IPS DF 6.9 (cell line): ENCODE results near the gene DNAJC6.

Experiments
- DNase-seq: peaks from one replicate; pipeline ENCODE4 v3.0.0-alpha.2; 2013; ENCODE audit warnings: low read depth, low spot score
- H3K27ac ChIP-seq: one replicate; pipeline ENCODE4 v1.5.1; 2013; ENCODE audit warnings: low read length, control low read depth
- H3K27me3 ChIP-seq: 2 replicates; pipeline ENCODE4 v1.6.1; 2013; ENCODE audit warnings: mild to moderate bottlenecking, low read length; ENCODE audit not compliant: control insufficient read depth, insufficient read depth
- H3K36me3 ChIP-seq: 2 replicates; pipeline ENCODE4 v1.6.1; 2013; ENCODE audit warnings: low read length; ENCODE audit not compliant: control insufficient read depth, insufficient read depth
- H3K4me1 ChIP-seq: 2 replicates; pipeline ENCODE4 v1.6.1; 2013; ENCODE audit warnings: low read length; ENCODE audit not compliant: control insufficient read depth, insufficient read depth
- H3K4me3 ChIP-seq: 2 replicates; pipeline ENCODE4 v1.5.1; 2013; ENCODE audit warnings: mild to moderate bottlenecking, low read length
- H3K9me3 ChIP-seq: 2 replicates; pipeline ENCODE4 v1.6.1; 2013; ENCODE audit warnings: low read length, inconsistent platforms; ENCODE audit not compliant: control insufficient read depth, insufficient read depth
- WGBS: extraction: QIAGEN DNeasy Blood & Tissue Kit; methylation state at CpG from one replicate; pipeline ENCODE4 v1.1.7; 2013; ENCODE audit warnings: mixed read lengths, missing lambda C conversion rate; ENCODE audit not compliant: insufficient read length, insufficient coverage; 5-methylcytosine and 5-hydroxymethylcytosine counted together

Gene DNAJC6

DNA sequence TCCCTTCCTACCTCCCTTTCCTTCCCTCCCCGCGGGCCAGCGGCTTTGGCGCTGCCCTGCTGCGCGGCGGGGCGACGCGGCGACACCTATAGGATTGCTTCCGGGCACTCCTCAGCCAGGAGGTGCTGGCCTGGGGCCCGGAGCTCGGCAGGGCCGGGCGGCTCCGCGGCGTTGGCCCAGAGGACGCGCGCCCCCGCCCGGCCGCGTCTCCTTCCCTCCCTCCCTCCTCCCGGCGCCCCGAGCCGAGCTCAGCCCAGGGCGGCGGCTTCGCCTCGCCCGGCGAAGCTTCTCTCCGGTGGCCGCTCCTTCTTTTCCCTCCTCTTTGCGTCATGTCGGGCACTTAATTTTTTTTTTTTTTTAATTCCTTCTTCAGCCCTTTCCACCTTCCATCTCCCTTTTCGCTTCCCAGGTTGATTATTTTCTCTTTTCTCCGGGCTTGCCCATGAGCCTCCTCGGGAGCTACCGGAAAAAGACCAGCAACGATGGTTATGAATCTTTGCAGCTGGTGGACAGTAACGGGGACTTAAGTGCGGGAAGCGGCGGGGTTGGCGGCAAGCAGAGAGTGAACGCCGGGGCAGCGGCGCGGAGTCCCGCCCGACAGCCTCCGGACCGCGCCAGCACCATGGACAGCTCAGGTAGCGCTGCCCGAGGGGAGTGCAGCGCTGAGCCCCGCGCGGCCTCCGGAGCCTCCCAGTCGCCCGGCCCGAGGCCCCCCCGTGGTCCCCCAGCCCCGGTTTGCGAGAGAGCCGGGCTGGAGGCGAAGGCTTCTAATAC lies at the start of gene DNAJC6:
Gene DNAJC6 (plus strand): TSS at position 240 of the 774 bp plus-strand sequence. CDS start 203 bp downstream, at position 443.
- Histone ChIP-seq H3K27me3 (no peaks in the 10 kb centered on the region), H3K27ac (no peak within 1 kb of the TSS), H3K4me3 (peak within 1 kb of the TSS; percentile 89; the same call in 1 of the 2 replicates), H3K36me3 (no peaks in the 10 kb centered on the region), H3K4me1 (peaks cover 1% of the 10 kb centered on the region; the same call in 1 of the 2 replicates), H3K9me3 (no peaks in the 10 kb centered on the region)
- DNase-seq, result peak; percentile 64
- WGBS, result no CpG with 5 or more reads among the region's 75 CpGs

DNA sequence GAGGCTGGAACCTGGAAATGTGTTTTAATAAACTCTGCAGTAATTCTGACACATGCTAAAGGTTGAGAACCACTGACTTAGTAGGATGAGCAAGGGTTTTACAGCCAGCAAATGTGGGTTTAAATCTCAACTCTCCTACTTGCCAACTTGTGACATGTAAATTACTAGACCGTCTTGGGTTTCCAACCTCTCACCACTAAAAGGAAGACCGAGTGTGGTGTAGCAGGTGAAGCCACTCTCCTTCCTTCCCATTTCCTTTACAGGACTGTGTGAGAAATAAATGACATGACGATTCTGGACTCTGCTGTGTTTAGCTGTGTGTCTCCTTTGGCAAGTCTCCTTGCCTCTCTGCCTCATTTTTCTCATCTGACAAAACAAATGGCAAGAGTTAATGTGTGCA lies 49.5 kb upstream of the DNAJC6 start:
- Histone ChIP-seq H3K9me3 (no peaks in the 10 kb centered on the region), H3K27me3 (peaks cover 6% of the 10 kb centered on the region; the same call in 1 of the 2 replicates), H3K27ac (no peak overlapping the region), H3K4me3 (no peak overlapping the region), H3K36me3 (no peaks in the 10 kb centered on the region), H3K4me1 (peaks cover 2% of the 10 kb centered on the region; the same call in 1 of the 2 replicates)
- no CpG with 5 or more reads among the region's 3 CpGs for WGBS
- DNase-seq, result no peak

DNA sequence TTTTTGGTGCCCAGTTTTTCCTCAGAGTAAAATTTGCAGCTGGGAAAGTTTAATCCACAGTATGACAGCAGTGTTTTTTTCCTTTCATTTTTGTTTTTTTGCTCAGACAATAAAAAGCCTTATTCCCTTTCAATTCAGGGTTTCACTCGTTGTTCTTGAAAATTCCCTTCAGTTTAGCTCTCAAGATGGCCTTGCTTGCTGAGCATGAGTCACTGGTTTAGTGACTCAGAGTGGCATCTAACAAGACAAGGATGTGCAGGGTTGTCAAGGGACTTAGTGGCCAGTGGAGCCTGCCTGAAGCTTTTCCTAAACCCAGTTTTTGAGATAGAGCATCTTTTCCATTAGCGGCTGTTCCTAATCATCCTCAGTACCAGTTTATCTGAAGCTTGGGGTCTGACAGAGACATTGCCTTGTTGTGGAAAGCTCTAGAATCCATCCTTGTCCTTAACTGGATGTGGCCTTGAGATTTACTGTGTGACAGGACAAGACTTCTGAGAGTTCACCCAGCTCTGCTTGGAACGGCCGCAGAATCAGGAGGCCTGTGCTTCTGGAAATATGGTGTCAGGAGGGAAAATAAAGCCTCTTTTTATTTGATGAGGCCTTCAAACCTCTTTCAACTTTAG lies 48.4 kb upstream of the DNAJC6 start:
- WGBS, result no CpG with 5 or more reads among the region's 4 CpGs
- Histone ChIP-seq H3K4me3 (no peak overlapping the region), H3K4me1 (no peaks in the 10 kb centered on the region), H3K27me3 (no peaks in the 10 kb centered on the region), H3K36me3 (no peaks in the 10 kb centered on the region), H3K27ac (no peak overlapping the region), H3K9me3 (no peaks in the 10 kb centered on the region)
- DNase-seq, result no peak

DNA sequence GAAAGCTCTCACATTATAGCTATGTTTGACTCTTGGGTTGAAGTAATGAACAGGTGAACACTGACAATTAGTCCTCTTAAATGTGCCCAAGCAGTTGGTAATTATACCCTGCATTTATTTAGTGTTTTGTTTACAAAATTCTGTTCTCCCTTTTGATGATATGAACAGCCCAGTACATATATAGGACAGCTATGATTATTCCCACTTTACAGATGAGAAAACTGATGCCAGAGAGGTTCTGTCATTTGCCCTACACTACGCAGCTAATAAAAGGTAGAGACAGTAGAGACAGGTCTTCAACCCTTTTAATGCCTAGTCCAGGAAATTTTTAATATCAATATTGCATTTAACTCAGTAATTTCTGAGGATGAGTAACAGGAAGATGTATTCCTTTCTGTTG lies 46.1 kb upstream of the DNAJC6 start:
- no peaks in the 10 kb centered on the region for H3K27me3 ChIP-seq
- H3K9me3 ChIP-seq, result no peaks in the 10 kb centered on the region
- no peak overlapping the region for H3K27ac ChIP-seq
- no peaks in the 10 kb centered on the region for H3K4me1 ChIP-seq
- H3K36me3 ChIP-seq, result no peaks in the 10 kb centered on the region
- no peak for DNase-seq
- H3K4me3 ChIP-seq, result no peak overlapping the region
- no CpG with 5 or more reads among the region's 1 CpG for WGBS

DNA sequence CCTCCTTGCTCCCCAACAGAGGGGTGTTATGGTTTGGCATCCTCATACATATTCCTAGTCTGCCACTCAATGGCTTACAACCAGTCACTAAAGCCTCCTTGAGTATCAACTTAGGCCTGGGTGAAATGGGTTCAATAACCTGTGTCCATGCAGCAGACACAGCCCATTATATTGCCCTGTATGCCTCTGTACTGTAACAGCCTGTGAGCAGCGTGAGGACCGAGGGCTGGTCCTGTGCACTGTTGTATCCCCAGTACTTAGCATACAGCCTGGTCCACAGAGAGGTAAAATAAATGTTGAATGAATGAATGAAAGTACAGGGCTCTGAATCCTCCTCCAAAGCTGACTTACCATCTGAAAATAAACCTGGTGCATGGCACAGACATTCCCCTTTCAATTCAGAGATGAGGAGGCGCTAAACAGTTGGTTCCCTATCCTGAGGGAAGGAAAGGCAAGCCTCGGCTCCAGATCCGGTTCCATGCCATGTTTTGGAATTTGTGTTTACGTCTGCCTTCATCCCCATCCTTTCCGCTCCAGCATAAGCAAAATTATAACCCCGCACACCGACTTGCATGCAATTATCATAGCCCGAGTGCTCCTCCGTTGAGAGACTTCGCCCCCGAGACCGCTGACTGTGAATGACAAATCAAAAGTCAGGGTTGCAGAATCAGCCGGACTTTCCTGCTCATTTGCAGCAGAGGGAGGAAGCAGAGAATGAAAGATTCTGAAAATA lies 45.0 kb upstream of the DNAJC6 start:
- Histone ChIP-seq H3K9me3 (no peaks in the 10 kb centered on the region), H3K27me3 (no peaks in the 10 kb centered on the region), H3K4me1 (no peaks in the 10 kb centered on the region), H3K27ac (no peak overlapping the region), H3K36me3 (no peaks in the 10 kb centered on the region), H3K4me3 (peak overlapping the region; percentile 66)
- no CpG with 5 or more reads among the region's 15 CpGs for WGBS
- DNase-seq, result no peak

DNA sequence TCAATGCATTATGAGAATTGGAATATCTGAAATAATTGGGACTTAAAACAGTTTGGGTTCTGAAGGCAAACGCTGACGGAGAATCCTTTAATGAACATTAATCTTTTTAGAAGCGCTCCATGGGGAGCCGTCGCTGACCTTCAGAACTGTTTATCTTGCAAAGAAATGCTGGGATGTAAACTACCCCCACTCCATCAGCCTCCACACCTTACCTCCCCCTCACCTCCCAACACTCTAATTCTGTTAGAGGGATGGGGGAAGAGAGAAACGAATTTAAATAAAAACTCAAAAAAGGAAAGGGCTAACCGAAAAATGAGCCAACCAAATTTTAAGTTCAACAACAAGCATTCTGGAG lies 44.1 kb upstream of the DNAJC6 start:
- H3K4me3 ChIP-seq, result peak overlapping the region; percentile 52; the same call in 1 of the 2 replicates
- WGBS, result no CpG with 5 or more reads among the region's 7 CpGs
- DNase-seq, result no peak
- no peaks in the 10 kb centered on the region for H3K4me1 ChIP-seq
- no peaks in the 10 kb centered on the region for H3K9me3 ChIP-seq
- H3K27me3 ChIP-seq, result no peaks in the 10 kb centered on the region
- H3K27ac ChIP-seq, result no peak overlapping the region
- no peaks in the 10 kb centered on the region for H3K36me3 ChIP-seq

DNA sequence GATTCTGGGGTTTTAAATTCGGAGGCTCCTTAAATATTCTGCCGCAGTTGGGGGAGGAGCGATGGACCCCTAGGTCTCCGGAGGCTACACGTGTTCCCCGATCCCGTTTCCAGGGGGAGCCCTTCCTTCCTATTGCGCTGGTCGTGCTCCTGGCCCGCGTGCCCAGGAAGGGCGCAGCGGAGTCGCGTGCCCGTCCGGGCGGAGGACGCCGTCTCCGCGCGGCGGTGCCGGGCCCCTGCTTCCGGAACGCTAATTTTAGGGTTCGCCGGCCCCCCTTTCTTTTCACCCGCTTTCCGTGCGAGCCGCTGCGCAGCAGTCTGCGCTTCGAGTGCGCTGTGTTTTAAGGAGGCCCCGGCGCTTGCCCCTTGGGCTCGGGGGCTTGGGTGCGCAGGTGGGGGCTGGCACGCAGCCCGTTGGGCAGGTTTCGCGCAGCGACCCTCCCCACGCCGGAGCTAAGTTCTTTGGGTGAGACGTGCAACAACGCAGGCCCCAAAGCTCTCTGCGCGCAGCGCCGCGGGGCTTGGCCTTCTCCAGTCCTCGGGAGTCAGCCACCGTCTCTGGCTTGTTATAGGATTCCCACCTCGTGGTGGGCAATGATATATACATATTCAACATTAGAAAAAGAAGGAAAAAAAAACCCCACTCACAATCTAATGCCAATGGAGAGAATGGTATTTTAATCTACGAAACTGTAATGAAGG lies 43.5 kb upstream of the DNAJC6 start:
- Histone ChIP-seq H3K9me3 (no peaks in the 10 kb centered on the region), H3K4me1 (no peaks in the 10 kb centered on the region), H3K27ac (no peak overlapping the region), H3K4me3 (peak overlapping the region; percentile 52; the same call in 1 of the 2 replicates), H3K36me3 (no peaks in the 10 kb centered on the region), H3K27me3 (no peaks in the 10 kb centered on the region)
- WGBS, result no CpG with 5 or more reads among the region's 59 CpGs
- no peak for DNase-seq

DNA sequence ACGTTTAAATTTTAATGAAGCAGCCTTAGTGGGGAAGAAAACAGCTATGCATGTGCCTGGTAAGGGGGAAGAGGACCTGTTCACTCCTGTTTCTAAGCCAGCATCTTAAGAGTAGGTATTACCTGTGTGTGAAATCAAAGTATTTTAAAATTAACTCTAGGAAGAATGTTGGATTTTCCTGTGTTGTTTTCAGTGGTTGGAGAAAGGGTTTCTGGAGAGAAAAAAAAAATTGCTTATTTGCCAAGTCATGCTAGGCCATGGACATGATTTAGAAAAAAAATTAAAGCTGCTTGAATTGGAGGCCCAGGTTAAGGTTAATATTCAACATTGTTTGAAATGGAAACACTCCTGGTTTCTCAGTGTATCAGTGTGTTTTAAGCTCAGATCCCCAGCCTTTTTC lies 42.9 kb upstream of the DNAJC6 start:
- Histone ChIP-seq H3K36me3 (no peaks in the 10 kb centered on the region), H3K9me3 (no peaks in the 10 kb centered on the region), H3K27ac (no peak overlapping the region), H3K4me3 (no peak overlapping the region), H3K4me1 (no peaks in the 10 kb centered on the region), H3K27me3 (no peaks in the 10 kb centered on the region)
- DNase-seq, result no peak
- no CpG with 5 or more reads among the region's 1 CpG for WGBS

DNA sequence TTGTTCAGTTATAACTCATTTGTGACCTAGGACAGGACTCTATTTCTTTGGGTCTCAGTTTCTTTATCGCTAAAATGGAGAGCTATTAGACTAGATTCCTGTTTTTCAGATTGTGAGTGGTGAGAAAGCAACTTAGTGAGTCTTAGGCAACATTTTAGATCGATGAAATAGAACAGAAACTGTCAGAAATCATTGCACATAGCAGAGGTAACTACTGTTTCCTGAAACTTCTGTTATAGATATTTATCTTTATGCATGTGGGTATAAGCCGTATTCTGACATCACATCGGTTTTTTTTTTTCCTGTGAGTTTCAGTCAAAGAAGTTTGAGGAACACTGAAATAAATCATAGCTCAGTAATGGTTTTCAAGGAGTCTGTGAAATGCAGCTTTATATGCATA lies 42.1 kb upstream of the DNAJC6 start:
- no peak overlapping the region for H3K27ac ChIP-seq
- H3K4me3 ChIP-seq, result no peak overlapping the region
- no CpG with 5 or more reads among the region's 4 CpGs for WGBS
- no peaks in the 10 kb centered on the region for H3K27me3 ChIP-seq
- no peaks in the 10 kb centered on the region for H3K9me3 ChIP-seq
- no peak for DNase-seq
- H3K4me1 ChIP-seq, result no peaks in the 10 kb centered on the region
- no peaks in the 10 kb centered on the region for H3K36me3 ChIP-seq

DNA sequence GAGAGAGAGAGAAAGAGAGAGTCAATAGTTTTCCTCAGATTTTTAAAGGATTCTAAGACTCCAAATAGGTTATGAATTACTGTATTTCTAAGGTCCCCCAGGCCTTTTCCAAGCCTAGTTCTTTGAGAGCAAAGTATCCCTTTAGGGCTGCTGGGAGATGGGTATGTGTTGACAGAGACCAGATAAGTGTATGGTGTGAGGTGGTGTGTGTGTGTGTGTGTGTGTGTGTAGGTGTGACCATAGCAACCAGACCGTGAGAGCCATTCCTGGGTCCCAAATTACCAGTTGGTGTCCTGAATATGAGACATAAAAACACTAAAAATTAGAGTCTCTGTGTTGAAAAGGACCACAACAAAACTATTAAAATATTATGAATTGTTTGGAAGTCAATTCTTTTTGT lies 41.7 kb upstream of the DNAJC6 start:
- no peaks in the 10 kb centered on the region for H3K9me3 ChIP-seq
- H3K4me1 ChIP-seq, result no peaks in the 10 kb centered on the region
- no peaks in the 10 kb centered on the region for H3K27me3 ChIP-seq
- no peak overlapping the region for H3K4me3 ChIP-seq
- no CpG with 5 or more reads among the region's 1 CpG for WGBS
- H3K36me3 ChIP-seq, result no peaks in the 10 kb centered on the region
- no peak overlapping the region for H3K27ac ChIP-seq
- DNase-seq, result no peak
